ENCODE results near the gene BLVRA.

Gene BLVRA

DNA sequence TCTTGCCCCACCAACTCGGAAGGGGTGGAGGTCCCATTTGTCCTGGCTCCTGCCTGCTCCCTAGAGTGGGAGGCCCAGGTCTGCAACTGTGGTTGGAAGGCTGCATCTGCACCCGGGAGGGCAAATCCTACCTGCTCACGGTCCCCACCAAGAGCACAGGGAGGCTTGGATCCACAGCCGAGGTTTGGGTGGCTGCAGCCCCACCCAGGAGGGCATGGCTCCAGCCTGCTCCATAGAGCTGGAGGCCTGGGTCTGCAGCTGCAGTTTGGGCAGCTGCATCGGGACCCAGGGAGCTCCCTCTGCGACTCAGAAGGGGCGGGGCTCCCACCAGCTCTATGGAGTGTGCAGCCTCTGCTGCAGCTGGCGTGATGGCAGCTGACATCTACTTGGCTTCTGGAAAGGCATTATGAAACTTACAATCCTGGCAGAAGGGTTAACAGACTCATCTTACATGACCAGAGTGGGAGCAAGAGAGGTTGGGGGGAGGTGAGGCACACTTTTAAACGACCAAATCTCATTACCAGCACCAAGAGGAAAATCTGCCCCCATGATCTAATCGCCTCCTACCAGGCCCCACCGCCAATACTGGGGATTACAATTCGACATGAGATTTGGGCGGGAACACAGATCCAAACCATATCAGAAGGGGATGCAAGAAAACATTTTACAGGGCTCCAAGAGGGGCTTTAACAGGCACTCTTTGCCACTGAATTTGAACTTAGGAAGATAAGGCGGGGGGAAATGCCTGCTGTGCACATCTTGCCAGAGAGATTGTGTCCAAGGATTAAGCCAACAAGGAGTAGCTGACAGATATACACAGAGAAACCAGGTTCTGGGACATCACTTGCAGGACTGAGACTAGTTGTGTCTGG is 8.2 kb upstream of the BLVRA start:
- no peak for DNase-seq

DNA sequence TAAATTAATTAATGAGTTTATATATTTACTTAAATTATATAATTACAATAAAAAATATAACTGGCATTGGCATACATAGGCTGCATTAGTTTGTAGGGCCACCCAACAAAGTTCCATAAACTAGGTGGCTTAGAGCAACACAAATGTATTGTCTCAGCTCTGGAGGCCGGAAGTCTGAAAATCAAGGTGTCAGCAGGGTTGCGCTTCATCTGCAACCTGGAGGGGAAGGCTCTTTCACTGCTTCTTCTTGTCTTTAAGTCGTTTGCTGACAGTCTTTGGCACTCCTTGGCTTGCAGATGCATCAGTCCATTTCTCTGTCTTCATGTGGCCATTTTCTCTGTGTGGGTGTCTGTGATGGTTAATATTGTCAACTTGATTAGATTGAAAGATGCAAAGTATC is 6.1 kb upstream of the BLVRA start:
- DNase-seq: no peak

DNA sequence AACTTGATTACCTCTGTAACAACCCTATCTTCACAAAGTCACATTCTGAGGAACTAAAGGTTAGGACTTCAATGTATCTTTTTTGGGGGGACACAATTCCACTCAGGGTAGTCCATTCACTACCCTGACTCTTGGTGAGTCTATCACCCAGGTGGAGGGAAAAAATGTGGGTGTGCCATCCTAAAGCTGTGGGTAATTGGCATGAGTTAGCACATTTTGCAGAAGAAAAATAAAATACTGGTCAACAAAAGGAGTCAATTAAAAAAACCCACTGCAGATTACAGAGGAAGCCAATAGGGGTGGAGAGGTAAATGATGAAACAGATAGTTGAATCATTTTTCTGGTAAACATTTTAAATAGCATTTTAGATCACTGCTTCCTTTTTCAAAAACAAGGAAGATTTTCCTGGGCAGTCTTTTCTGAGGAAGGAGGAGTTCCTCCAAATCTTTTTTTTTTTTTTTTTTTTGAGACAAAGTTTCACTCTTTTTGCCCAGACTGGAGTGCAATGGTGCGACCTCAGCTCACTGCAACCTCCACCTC is 5.1 kb upstream of the BLVRA start:
- no peak for DNase-seq

DNA sequence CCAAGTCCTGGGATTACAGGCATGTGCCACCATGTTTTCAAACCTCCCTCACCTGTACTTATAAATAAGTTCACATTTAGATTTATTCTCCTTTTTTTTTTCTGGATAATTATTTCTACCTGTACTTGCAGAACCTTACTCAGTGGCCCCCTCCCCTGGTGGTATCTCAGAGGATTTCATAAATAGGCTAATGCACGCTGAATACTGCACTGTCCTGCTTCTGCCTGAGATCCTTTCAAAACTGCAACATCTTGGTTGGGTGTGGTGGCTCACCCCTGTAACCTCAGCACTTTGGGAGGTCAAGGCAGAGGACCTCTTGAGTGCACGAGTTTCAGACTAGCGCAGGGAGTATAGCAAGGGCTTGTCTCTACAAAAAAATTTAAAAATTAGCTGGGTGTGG is 4.6 kb upstream of the BLVRA start:
- no peak for DNase-seq

DNA sequence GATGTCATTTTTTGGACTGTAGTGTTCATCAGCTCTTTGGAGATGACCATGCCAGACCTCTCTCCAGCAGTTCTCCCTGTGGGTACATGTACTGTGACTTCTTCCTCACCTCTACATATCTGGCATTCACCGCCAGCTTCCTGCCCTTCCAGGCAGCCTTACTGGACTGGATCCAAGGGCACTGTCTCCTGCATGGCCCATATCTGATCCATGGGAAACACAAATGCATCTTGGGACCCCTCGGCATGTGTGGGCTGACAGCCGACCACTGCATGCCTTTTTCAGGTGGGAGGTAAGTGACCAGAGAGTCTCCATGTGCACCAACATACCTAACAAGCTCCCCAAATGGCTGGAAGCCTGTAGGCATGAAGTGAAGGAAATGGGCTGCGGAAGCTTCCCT is 3.9 kb upstream of the BLVRA start:
- no peak for DNase-seq

DNA sequence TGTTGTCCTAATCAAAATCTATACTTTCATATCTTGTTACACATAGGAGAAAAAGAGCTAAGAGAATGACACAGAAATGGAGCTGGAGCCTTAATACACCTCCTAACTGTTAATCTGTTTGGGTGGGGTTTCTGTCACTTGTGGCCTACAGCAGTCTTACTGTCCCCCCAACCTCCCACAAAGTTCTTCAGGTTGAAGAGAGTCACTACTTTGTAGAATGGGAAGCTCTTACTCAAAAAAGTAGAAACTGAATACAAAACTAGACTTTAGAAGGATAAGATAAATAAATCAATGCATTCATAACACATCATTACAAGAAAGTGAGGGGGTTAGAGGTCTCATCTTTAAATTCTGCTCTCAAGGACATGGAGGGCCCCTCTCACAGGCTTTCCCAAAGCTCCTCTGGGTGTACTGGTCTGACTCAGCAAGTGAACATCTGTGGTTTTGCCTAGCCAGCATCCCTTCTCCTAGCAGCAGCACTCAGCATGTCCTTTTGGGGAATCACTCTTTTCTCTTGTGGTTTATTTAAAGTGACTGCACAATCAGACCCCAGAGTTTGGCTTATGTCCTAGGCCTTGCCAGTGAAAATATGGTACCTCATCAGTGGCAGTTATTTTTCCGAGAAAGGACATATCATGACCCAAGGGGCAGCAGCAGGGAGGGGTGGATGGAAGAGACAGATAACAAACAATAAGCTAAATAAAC is 2.0 kb upstream of the BLVRA start:
- DNase-seq: peak; percentile 86

DNA sequence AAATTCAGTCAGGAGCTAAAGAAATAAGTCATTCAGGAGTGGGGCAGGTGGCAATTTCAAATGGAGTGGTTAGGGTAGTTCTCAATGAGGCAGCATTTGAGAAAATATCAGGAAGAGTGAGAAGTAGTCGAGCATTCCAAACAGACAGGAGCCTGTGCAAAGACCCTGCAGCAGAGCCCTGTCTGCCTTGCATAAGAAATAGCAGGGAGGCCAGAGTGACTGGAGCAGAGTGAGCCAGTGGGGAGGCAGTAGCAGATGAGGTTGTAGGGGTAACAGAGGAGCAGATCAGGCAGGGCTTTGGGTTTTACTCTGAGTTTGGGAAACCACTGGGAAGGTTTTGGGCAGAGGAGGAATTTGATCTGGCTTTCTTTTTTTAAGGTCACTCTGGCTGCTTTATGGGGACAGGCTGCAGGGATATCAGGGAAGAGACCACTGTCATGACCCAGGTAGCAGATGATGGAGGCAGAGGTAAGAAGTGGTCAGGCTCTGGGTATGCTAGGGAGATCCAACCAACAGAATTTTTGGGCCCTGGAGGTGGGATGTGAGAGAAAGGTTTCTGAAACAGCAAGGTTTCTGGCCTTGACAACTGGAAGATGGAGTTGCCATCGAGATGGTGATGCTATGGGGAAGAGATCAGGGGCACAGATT is 1.3 kb upstream of the BLVRA start:
- no peak for DNase-seq

DNA sequence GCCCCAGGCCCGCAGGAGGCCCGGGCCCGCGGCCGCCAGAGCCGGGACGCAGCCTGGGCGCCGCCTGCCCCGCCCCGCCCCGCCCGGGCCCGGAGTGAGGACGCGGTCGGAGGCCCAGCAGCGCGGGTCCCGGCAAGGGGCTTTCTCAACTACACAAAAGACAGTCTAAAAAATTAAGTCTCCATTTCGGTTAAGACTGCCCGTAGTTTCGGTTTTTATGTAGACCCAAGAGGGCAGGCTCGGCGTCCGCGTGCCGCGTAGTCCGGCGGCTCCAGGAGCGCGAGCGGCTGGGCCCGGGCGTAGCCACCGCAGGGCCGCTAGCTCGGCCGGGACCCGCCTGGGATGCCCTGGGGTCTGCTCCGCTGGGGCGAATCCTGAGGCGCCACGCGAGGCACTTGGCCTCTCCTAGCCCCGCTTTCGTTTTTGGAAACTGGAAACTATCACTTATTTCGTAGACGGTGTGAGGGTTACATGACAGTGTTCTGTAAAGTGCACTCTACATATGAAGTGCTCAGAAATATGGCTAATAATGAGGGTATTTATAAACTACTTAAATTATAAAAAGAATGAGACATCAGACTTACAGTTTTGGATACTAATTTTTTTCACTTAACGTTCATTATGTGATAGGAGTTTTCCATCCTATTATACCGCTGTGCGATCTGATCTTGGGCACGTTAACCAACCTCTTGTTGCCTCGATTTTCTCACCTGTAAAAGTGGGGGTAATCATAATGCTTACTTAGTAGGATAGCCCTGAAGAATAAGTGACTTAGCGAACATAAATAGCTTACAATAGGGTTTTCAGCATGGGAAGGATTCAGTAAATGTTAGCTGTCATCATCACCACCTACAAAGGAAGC is 573 bp downstream of the BLVRA start:
- DNase-seq: peak; percentile 46

DNA sequence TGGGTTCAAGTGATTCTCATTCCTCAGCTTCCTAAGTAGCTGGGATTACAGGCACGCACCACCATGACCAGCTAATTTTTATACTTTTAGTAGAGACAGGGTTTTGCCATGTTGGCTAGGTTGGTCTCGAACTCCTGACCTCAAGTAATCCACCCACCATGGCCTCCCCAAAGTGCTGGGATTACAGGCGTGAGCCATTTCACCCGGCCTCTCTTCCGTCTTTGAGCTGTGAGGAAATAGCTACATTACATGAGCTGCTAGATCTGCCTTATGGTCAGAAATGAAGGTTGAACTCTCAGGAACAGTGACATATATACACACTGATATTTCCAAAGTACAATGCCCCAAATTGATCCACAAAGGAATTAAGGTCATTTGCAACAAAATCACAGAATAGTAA is 2.4 kb downstream of the BLVRA start:
- DNase-seq: no peak

DNA sequence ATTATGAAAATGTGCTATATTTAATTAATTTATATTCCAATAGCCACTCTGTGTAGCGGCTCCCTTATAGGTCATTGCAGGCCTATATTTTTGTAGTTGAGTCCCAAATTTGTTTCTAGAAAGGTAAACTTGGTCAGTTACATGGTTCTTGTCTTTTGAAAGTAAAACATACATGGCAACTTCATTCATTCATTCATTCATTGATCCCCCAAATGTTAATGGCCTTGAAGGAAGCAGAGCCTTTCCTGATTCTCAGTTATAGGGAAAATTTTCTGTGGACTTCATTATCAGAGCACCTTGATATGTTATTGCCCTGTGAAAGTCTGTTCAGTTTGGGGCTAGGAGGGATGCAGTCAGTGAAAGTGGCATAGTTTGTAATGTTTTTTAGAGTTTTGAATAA is 2.9 kb downstream of the BLVRA start:
- DNase-seq: no peak

DNA sequence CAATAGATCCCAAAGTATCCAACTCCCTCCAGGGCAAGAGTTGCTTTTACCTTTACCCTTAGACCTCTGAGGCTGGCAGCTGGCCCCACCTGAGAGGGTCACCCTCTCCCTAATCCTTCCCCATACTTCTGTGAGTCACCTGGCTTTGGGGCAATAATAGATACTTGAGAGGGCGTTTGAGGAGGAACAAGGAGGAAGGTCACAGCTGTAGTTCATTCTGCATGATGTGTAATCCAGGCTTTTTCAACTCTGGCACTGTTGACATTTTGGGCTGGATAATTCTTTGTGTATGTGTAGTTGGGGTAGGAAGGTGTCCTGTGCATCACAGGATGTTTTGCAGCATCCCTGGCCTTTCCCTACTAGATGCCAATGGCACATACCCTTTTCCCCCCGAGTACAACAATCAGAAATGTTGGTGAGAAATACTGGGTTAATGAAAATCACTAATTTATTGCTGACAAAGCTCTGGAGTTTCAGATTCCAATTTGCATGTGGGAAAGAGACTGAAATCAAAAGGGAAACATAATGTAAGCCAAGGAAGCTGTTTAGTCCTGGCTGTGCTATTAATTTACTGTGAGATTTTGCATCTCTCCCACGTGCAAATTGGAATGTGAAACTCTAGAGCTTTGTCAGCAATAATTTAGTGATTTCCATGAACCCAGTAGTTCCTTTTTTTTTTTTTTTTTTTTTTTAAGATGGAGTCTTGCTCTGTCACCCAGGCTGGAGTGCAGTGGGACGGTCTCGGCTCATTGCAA is 3.6 kb downstream of the BLVRA start:
- no peak for DNase-seq

DNA sequence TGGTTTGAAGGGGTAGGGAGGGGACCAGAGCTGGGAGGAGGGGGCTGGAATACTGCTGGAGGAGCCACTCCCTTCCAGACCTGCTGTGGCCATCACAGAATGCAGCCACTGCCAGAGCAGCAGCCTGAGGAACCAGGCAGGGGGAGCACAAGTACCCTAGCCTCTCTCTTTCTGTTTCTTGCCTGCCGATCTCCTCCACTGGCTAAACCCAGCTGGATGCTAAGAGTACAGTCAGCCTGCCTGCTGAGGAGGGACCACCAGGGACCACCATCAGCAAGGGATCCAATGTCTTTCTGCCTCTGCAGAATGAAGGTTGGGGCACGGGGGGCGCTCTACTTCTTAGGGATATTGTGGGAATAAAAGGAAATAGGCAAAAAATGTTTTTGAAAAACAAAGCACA is 4.7 kb downstream of the BLVRA start:
- DNase-seq: no peak

DNA sequence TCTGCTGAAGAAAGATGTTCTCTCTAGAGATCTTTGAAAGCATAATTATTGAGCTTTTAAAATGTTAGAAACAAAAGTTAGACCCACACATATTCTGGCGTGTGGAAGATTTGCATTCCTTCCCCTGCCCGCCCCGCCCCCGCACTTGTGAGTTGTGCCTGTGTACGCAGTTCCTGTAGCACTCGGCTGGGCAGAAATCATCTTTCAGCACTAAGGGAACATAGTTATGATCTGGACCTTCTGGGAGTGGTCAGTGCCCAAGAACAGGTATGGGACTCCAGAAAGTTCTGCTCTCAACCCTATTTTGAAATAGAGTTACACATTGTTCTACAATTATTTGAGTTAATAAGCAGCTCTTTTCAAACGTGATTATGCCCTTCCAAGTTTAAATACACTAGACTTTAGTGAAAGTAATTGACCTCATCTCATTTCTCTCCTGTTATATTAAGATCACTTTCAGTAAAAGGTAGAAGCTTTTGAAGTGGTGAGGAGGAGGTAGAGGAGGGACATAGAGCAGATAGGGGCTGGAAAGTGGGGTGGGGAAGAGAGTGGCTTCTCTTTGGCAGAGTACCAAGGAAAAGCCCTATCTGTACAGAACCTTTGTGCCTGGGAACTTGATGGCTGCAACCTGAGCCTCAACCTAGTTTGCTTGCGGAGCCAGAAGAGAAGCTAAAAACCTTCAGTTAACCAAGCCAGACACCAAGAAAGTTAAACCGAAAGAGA is 5.7 kb downstream of the BLVRA start:
- no peak for DNase-seq

DNA sequence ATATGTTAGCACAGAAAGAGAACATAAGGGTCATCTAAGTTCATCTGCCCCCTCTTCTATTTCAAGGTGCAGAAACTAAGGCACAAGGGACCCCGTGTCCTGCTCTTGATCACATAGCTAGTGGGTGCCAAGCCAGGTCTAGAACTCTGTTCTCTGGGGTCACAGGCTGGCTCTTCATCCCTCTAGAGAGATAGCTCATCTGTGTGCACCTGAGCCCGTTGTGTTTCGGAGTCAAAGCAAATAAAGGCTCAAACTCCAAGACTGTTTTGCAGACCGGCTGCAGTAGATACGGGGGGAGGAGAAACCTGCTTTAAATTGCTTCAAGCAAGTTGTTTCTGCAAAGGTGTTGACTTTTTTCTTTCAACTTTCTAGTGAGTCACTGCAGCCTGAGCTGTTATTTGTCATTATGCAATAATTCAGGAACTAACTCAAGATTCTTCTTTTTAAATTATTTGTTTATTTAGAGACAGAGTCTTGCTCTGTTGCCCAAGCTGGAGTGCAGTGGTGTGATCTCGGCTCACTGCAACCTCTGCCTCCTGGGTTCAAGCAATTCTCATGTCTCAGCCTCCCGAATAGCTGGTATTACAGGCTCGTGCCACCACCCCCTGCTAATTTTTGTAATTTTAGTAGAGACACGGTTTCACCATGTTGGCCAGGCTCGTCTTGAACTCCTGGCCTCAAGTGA is 6.5 kb downstream of the BLVRA start:
- no peak for DNase-seq

DNA sequence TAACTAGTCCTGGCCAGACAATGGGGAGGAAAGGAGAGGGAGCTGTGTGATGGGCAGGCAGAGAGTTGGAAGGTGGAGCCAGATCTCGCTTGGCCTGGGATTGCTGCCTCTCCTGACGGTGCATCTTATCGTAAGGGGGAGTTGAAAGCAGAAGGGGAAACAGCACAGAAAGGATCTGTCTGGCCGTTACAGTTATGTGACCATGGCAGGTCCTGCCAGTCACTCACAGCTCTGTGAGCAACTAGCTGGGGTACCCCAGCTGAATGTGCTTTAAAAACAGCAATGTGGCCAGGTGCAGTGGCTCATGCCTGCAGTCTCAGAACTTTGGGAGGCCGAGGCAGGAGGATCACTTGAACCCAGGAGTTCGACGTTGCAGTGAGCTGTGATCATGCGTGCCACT is 8.1 kb downstream of the BLVRA start:
- no peak for DNase-seq

DNA sequence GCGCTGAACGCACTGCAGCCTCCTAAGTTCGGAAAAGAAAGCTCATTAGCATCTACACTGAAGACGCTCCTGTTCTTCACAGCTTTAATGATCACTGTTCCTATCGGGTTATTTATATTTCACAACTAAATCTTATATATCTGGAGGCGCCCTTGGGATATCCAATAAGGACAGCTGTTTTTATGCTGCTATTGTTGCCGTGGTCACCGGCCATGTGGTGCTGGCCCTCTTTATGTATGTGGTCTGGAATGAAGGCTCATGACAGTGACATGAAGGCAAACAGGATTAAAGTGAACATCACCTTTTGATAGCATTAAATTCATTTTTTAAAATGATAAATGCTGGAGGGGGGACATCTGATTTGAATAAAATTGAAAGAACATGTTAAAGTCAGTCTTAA is 8.8 kb downstream of the BLVRA start:
- DNase-seq: no peak

DNA sequence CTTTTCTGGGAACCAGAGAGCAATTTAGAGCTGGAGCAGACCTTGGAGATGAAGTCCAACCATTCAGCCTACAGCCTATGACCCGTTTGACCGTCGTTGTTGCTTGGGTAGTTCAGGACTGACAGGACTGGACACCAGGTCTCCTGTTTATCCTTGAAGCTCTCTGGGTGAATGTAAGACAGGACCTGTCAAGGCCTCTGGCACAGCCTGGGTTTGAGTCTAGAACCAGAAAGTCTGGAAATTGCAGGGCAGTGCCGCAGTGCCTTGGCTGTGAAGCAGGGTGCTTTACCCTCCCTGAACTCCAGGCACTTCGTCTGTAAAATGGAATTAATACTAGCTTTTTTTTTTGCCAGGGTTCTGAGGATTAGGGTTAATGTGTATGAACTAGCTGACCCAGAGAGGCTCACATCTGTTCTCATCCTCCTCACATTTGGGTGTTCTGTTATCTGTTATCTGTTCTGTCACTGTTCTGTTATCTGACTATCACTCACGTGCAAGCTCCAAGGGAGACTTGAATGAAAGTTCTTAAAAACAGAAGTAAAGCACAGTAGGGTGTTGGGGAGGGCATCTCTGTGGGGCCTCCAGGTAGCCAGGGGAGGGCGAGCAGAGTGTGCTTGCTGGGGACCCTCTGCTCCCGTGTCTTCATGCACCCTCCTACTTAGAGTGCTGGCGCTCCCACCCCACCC is 9.9 kb downstream of the BLVRA start:
- DNase-seq: no peak

DNA sequence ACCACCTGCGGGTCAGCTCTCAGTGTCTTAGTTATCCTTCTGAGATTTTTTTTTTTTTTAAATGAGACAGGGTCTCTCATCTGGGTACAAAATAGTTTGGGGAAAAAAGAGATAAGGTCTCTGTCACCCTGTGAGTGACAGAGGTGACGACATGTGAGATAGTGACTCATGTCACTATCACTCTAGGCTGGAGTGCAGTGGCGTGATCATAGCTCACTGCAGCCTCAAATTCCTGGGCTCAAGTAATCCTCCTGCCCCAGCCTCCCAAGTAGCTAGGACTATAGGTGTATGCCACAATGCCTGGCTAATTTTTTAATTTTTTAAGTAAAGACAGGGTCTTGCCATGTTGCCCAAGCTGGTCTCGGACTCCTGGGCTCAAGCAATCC is 10.4 kb downstream of the BLVRA start:
- DNase-seq: no peak

DNA sequence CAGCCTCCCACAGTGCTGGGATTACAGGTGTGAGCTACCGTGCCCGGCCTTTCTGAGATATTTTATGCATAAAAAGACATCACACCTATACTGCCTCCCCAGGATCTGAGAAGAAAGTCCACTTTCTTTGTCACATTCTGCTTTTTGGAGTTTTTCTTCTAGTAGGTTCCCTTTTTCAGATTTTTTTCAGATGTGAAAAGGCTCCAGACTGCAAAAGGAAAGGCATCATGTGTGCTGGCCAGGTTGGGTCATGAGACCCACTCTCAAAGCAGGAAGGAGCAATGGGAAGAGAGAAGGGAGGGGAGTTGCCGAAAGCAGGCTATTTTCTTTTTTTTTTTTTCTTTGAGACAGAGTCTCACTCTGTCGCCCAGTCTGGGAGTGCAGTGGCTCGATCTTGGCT is 10.8 kb downstream of the BLVRA start:
- no peak for DNase-seq
